HG02588 (cell line): Measurements from ENCODE around the gene CELA3B.
"Not testable (repeated sequence)": the region's sequence is repeated elsewhere in the genome, so short reads cannot be mapped to it uniquely, and the experiment has no call there.

Experiments
- ATAC-seq: cut with Tn5 transposase; IDR thresholded peaks from one replicate; pipeline ENCODE4 v1.9.1; 2021; ENCODE audit warnings: mild to moderate bottlenecking, moderate library complexity; ENCODE audit not compliant: unreplicated experiment

The CELA3B gene

GRCh38 chr1:22005261-22006149 lies 28.7 kb downstream of the CELA3B start:
- ATAC-seq = not testable (repeated sequence)

DNA sequence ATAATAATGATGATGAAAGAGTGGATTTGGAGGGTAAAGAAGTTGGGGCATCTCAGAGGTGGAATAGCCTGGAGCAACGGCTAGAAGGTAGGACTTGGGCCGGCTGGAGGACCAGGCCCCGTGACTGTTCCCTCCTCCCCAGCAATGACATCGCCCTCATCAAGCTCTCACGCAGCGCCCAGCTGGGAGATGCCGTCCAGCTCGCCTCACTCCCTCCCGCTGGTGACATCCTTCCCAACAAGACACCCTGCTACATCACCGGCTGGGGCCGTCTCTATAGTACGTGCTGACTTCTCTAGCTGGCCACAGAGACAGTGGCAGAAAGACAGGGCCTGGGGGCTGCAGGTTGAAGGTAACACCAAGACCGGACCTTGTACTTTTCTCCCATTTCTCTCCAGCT lies 29.9 kb downstream of the CELA3B start:
- ATAC-seq = not testable (repeated sequence)

GRCh38 chr1:22007262-22007661 lies 30.4 kb downstream of the CELA3B start:
- ATAC-seq = not testable (repeated sequence)

- ATAC-seq = not testable (repeated sequence)
Measured at GRCh38 chr1:22009566-22009965, 32.7 kb downstream of the CELA3B start.

DNA sequence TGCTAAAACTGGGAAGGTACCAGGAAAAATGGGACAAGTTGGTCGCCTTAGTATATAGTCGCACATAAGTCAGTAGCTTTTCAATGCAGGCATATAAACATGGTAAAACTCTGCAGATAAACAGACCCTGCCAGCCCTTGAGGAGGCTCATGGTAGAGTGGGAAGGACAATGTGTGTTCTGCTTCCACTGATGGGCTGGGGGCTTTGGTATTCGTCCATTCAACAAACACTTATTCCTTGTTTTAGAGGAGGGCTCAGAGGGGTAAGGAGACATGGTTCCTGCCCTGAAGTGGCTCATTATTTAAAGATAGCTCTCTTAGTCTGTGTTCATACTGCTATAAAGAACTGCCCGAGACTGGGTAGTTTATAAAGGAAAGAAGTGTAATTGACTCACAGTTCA lies 35.9 kb downstream of the CELA3B start:
- ATAC-seq = not testable (repeated sequence)

DNA sequence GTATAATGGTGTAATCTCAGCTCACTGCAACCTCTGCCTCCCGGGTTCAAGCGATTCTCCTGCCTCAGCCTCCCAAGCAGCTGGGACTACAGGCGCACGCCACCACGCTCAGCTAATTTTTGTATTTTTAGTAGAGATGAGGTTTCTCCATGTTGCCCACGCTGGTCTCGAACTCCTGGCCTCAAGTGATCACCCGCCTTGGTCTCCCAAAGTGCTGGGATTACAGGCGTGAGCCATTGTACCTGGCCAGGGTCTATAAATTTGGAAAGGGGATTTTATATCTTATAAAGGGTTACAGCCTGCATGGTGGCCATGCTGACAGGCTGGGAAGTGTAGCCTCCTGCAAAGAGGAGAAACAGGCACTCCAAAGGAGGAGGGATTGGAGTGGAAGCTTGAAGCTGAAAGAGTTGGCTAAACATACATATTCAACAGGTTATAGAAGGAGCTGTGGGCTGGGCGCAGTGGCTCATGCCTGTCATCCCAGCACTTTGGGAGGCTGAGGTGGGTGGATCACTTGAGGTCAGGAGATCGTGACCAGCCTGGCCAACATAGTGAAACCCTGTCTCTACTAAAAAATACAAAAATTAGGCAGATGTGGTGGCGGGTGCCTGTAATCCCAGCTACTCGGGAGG lies 37.9 kb downstream of the CELA3B start:
- ATAC-seq = not testable (repeated sequence)

- no peak for ATAC-seq
Measured at GRCh38 chr1:22018583-22019559, 42.0 kb downstream of the CELA3B start.

DNA sequence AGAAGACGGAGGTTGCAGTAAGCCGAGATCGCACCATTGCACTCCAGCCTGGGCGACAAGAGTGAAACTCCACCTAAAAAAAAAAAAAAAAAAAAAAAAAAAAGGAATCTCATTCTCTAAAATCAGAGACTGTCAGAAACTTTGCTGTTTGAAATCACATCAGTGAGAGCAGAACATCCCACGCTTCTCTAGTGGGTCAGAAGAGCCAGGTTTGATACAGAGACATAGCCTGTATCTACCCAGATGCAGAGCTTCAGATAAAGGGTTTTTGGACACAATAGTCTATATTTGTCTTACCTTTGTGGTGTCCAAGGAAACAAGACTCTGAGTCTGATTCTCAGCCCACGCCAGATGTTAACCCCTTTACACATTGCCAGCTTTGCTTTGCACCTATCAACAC lies 44.2 kb downstream of the CELA3B start:
- ATAC-seq = no peak

DNA sequence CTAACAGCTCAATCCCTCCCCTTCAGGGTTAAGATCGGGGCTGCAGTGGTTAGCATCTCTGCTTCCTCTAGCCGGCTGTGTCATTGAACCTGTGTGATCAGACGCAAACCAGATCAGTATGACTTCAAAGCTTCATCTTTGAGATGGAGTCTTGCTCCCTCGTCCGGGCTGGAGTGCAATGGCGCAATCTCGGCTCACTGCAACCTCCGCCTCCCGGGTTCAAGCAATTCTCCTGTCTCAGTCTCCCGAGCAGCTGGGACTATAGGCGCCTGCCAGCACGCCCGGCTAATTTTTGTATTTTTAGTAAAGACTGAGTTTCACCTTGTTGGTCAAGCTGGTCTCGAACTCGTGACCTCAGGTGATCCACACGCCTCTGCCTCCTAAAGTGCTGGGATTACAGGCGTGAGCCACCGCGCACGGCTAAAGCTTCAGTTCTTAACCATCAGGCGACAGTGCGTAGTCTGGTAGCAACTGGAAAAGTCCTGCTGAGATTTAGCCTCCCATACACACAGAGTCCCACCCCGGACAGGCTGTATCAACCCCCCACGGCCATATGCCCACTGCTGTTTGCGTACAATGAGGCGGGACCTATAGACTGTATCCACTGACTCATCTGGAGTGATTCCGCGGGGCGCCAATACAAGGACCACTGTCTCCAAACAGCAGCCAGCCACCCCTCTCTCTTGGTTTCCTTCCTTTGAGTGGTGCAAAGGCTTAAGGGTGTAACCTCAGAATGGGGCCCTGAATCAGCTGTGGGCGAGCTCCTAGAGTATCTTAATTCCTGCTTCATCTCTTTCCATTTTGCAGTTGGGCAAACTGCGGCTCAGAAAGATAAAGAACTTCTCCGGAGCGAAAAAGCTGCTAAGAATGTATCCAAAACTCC lies 47.9 kb downstream of the CELA3B start:
- peak; percentile 38 for ATAC-seq

DNA sequence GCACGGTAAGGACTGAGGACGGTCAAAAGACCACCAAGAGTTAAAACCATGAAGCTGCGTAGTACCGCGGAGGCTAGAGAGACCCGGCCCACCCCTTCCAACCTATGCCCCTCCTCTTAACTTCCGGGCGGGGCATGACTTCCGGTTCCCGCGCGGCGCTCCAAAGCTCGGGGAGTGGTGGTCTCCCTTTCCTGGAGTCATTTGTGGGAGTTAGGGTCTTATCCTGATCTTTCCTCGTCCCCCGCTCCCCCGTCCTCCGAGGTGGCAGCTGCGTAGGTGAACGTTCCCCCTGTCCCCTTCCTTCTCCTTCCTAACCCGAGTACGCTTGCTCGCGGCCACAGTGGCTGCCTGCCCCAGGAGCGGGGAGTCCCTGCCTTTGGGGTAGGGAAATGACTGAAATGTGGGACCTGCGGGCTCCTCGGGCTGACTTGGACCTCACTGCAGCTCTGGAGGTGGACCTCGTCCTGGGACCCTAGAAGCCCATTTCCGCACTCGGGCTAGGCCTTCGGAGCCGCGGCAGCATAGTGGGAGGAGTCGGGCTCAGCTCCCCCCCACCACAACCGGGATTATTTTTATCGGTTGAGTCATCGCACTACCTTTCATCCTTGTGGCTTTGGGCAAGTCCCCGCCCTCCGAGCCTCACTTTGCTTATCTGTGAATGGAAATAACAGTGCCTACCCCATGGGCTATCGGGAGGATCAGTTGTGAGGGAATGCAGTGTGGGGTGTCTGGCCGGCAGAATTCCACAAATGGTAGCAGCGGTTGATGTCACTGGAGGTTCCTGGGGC lies 48.7 kb downstream of the CELA3B start:
- peak; percentile 61 for ATAC-seq

DNA sequence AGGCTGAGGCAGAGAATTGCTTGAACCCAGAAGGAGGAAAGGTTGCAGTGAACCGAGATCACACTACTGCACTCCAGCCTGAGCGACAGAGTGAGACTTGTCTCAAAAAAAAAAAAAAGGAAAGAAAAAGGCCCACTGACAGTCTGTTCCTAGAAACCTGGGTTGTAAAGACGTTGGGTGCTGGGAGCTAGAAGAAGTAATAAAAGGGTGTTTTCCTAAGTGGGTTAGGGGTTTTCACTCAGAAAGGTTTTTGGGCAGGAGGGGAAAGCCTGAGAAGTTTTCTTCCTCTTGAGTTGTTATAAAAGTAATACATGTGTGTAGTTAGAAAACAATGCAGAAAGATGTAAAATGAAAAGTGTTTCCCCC lies 50.1 kb downstream of the CELA3B start:
- ATAC-seq = no peak

DNA sequence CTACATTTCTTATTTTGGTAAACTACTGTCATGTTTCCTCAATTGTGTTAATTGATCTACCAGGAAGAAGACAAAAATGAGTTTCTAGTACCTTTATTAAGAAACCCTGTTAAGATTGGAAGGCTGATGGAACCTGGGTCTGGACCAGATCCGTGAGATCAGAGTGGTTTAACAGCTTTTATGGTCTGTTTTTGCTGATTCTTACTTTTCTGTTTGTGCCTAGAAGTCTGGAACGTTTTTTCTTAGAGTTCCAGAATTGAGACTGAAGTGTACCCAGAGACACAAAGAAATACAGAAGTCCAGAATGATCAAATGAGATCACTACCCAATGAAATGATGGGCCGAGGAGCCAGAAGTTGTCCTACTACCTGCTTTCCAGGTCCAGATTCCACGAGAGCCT lies 53.2 kb downstream of the CELA3B start:
- ATAC-seq = no peak

GRCh38 chr1:22030473-22030872 lies 53.7 kb downstream of the CELA3B start:
- no peak for ATAC-seq

DNA sequence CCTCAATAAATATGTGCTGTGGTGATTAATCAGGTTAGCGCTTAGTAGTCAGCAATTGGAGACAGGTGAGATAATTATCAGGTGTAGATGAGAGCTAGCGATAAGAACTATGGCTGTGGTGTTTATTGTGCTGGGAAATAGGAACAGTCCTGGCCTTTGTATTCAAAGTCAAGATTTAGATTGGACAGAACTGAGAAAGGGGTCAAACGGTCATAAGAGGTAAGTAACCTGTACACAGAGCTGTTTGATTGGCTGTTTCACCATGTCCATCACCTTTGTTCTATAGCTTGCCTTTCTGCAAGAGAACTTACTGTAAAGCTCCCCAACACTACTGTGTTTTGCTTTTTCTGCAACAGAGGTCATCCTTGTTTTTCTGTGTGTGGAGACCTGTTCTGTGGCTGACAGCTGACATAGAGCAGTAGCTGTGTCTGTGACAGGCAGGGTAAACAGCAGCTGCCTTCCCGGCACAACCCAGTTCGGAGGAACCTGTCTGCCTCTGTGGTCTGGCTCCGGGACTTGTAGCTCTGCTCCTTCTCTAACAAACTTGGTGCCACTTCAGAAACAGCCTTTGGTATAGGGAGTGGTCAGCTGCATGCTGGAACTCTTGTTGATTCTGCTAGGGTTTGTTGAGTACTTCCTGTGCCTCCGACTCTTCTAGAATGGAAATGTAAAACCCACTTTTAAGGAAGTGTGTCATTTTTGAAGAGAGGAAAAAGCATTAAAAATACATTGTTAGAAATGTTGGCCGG lies 54.6 kb downstream of the CELA3B start:
- no peak for ATAC-seq

GRCh38 chr1:22034834-22035233 lies 58.0 kb downstream of the CELA3B start:
- not testable (repeated sequence) for ATAC-seq

- ATAC-seq = no peak
Measured at GRCh38 chr1:22037520-22037919, 60.7 kb downstream of the CELA3B start.

- ATAC-seq = no peak
Measured at GRCh38 chr1:22038036-22038435, 61.2 kb downstream of the CELA3B start.
